ENCODE measurements around the gene ZNF18.
"Not testable (repeated sequence)": the region's sequence is repeated elsewhere in the genome, so short reads cannot be mapped to it uniquely, and the experiment has no call there.

Gene ZNF18

DNA sequence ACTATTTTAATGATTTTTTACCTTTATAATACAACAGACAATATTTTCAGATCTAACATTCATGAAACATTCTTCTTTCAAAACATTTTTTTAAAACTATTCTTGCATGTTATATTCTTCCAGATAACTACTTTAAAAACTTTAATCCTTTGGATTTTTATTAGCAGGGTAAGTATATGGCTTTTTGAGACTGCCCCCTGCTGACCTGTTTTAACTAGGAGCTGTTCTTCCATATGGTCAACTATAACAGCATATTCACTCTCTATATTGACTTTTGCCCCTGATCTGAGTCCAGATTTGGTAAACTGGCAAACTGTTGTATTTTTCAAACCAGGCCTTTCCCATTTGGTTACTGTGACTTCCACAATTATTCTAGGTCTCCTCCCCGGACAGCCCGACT is 16.5 kb downstream of the ZNF18 start:
- DNase-seq: no peak

- no peak for DNase-seq
Measured at GRCh38 chr17:11979795-11980194, 17.5 kb downstream of the ZNF18 start.

DNA sequence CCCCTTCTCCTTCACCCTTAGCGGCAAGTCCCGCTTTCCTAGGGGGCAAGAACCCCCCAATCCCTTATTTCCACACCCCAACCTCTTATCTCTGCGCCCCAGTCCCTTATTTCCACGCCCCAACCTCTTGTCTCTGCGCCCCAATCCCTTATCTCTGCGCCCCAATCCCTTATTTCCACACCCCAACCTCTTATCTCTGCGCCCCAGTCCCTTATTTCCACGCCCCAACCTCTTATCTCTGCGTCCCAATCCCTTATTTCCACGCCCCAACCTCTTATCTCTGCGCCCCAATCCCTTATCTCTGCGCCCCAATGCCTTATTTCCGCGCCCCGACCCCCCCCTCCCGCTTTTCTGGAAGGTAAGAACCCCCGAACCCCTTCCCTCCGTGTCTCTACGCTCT is 24.5 kb downstream of the ZNF18 start:
- DNase-seq: not testable (repeated sequence)

- no peak for DNase-seq
Measured at GRCh38 chr17:11969565-11969964, 27.7 kb downstream of the ZNF18 start.

- DNase-seq: no peak
Measured at GRCh38 chr17:11954936-11955335, 42.3 kb downstream of the ZNF18 start.

GRCh38 chr17:11953924-11954323 is 43.4 kb downstream of the ZNF18 start:
- DNase-seq: no peak

GRCh38 chr17:11952610-11953009 is 44.7 kb downstream of the ZNF18 start:
- no peak for DNase-seq

DNA sequence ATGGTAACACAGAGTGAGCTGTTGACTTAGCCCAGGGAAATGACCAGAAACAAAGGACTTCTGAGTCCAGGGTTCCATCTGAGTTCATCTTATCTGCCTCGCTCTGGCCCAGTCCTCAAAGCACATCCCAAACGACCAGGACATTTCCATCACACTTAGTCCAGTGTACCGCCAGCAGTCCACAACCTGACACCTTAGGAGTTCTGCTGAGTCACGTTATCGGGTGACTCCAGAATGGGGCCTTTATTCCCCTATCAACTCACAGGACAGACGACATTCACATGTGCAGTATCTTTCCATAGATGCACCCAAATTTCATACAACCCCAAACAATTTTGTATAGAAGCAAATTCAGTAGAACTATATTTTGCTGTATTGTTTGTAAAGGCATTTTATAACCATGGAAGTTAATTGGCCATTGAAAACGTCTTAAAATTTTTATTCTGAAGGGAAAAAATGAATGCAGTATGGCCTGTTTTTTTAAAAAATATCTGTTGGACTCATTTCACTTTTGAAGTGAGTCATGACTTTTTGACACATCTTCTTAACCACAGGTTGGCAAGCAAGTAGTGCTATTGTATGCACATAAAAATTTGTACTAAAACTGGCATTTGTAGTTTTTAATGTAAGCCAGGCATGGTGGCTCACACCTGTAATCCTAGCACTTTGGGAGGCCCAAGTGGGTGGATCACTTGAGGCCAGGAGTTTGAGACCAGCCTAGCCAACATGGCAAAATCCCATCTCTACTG is 46.3 kb downstream of the ZNF18 start:
- no peak for DNase-seq

- DNase-seq: not testable (repeated sequence)
Measured at GRCh38 chr17:11949571-11949970, 47.7 kb downstream of the ZNF18 start.

GRCh38 chr17:11948789-11949188 is 48.5 kb downstream of the ZNF18 start:
- no peak for DNase-seq

DNA sequence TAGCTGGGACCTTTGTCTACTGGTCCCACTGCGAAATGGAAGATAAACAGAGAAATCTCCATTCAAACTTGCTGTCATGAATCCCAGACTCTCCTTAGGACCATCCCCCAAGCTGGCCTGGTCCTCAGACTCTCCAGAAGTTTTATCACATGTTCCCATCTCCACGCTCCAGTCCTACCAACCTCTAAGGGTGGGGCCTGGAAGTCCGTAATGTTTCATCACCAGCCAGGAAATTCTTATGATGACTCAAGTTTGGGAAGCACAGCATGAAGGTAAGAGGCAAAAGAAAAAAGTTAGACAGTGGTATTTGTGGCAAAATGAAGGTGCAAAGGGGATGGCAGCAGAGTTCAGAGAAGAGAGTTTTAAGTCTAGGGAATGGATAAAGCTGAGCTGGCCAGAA is 52.7 kb downstream of the ZNF18 start:
- no peak for DNase-seq

- DNase-seq: no peak
Measured at GRCh38 chr17:11943759-11944347, 53.4 kb downstream of the ZNF18 start.

DNA sequence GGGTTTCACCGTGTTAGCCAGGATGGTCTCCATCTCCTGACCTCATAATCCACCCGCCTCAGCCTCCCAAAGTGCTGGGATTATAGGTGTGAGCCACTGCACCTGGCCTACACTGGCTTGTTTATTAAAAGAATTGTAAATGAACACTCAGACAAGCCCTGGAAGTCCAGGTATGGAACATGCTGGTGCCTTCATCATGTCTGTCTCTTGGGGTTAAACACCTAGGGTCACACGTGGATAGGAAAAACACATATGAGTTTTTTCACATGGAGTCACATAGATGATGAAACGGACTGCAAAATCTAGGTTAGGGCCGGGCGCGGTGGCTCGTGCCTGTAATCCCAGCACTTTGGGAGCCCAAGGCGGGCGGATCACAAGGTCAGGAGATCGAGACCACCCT is 54.2 kb downstream of the ZNF18 start:
- DNase-seq: not testable (repeated sequence)

- no peak for DNase-seq
Measured at GRCh38 chr17:11940904-11941303, 56.4 kb downstream of the ZNF18 start.

- DNase-seq: peak; percentile 47
Measured at GRCh38 chr17:11935734-11936406, 61.4 kb downstream of the ZNF18 start.

DNA sequence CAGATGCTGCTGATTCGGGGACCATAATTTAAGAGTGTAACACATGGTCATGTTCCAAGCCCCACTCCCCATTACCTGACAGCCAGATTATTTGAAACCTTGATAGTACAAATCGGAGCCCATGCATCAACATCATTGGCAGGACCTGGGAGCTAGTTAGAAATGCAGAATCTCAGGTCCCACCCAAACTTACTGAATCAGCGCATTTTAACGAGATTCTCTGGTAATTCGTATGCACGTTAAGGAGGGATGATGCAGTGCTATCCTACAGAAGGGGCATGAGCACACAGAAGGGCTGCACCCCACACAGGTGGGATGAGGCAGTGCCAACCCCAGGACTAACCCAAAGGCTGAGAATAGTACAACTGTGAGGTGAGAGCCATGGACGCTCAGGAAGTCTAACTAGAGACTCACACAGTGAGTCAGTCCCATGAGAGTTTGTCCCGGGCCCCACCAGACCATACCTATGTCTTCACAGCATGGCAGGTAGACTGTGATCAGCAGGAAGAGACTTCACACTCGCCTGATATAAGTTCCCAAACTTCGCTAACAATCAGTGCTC is 64.9 kb downstream of the ZNF18 start:
- no peak for DNase-seq

DNA sequence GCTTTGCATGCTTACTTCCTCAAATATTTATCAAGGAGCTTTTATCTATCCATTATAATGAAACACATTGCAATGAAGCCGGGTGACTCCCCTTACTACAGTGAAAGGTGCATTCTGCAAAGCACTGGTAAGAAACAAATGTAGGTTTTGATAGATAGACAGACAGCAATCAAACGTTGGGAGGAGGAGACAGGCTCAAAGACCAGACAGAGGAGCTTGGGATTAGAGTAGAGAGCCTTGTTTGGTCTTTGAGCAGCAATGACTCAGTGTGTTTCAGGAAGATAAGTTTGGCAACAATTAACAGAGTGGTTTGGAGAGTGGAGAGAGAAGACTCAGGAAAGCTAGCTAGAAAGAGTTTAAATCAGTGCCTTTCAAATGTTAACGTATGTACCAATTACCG is 68.8 kb downstream of the ZNF18 start:
- DNase-seq: no peak
